Activated naive CD8-positive, alpha-beta T cell treated with anti-CD3 and anti-CD28 coated beads for 36 hours (primary cell): ENCODE results near the gene PREPL. TPM values are rescaled to one million over a fixed set of nuclear protein-coding genes. Genes with fewer than 3 reads are reported as not detected.

Experiments used
- DNase-seq: peaks from one replicate; pipeline ENCODE4 v3.0.0; 2021
- H3K27ac Mint-ChIP-seq: one replicate; pipeline ENCODE4 v1.8.0; 2022; ENCODE audit warnings: mild to moderate bottlenecking, moderate library complexity, mixed read lengths
- H3K27me3 Mint-ChIP-seq: one replicate; pipeline ENCODE4 v1.8.0; 2022; ENCODE audit warnings: mild to moderate bottlenecking, mixed read lengths
- H3K36me3 Mint-ChIP-seq: one replicate; pipeline ENCODE4 v1.8.0; 2021; ENCODE audit warnings: mild to moderate bottlenecking, mixed read lengths
- H3K4me1 Mint-ChIP-seq: one replicate; pipeline ENCODE4 v1.8.0; 2021; ENCODE audit warnings: mixed read lengths
- H3K4me3 Mint-ChIP-seq: one replicate; pipeline ENCODE4 v1.8.0; 2022; ENCODE audit warnings: mild to moderate bottlenecking, moderate library complexity, mixed read lengths
- H3K9me3 Mint-ChIP-seq: one replicate; pipeline ENCODE4 v1.8.0; 2022; ENCODE audit warnings: mixed read lengths
- total RNA-seq, 2 experiments: library from RNA; stranded (reverse); gene quantifications; one replicate each; pipeline ENCODE4 v1.2.3, GENCODE V29; 2021

Gene PREPL
- total RNA-seq, 2 experiments from 2014 or later: 32.3 to 33.1 TPM

- Mint-ChIP-seq H3K9me3 (no peaks in the 10 kb centered on the region), H3K4me3 (no peak overlapping the region), H3K27ac (no peak overlapping the region), H3K4me1 (peaks cover 6% of the 10 kb centered on the region), H3K27me3 (no peaks in the 10 kb centered on the region), H3K36me3 (no peaks in the 10 kb centered on the region)
- DNase-seq: no peak
Observed at GRCh38 chr2:44295633-44296359, 65.5 kb downstream of the PREPL start.

GRCh38 chr2:44295113-44295512 is 66.2 kb downstream of the PREPL start:
- no peak overlapping the region for H3K4me3 Mint-ChIP-seq
- DNase-seq: no peak
- H3K4me1 Mint-ChIP-seq: peaks cover 6% of the 10 kb centered on the region
- H3K27ac Mint-ChIP-seq: no peak overlapping the region
- no peaks in the 10 kb centered on the region for H3K27me3 Mint-ChIP-seq
- H3K9me3 Mint-ChIP-seq: no peaks in the 10 kb centered on the region
- H3K36me3 Mint-ChIP-seq: no peaks in the 10 kb centered on the region

- Mint-ChIP-seq H3K9me3 (no peaks in the 10 kb centered on the region), H3K4me1 (peaks cover 4% of the 10 kb centered on the region), H3K27me3 (no peaks in the 10 kb centered on the region), H3K4me3 (no peak overlapping the region), H3K36me3 (no peaks in the 10 kb centered on the region), H3K27ac (no peak overlapping the region)
- DNase-seq: no peak
Observed at GRCh38 chr2:44291281-44292248, 69.7 kb downstream of the PREPL start.

GRCh38 chr2:44290261-44290660 is 71.0 kb downstream of the PREPL start:
- Mint-ChIP-seq H3K27me3 (no peaks in the 10 kb centered on the region), H3K36me3 (no peaks in the 10 kb centered on the region), H3K4me1 (no peaks in the 10 kb centered on the region), H3K4me3 (no peak overlapping the region), H3K27ac (no peak overlapping the region), H3K9me3 (no peaks in the 10 kb centered on the region)
- DNase-seq: no peak

GRCh38 chr2:44286884-44287638 is 74.2 kb downstream of the PREPL start:
- Mint-ChIP-seq H3K9me3 (no peaks in the 10 kb centered on the region), H3K27ac (no peak overlapping the region), H3K4me3 (no peak overlapping the region)

GRCh38 chr2:44286119-44286883 is 75.0 kb downstream of the PREPL start:
- H3K36me3 Mint-ChIP-seq: no peaks in the 10 kb centered on the region
- H3K4me1 Mint-ChIP-seq: no peaks in the 10 kb centered on the region
- H3K4me3 Mint-ChIP-seq: no peak overlapping the region
- no peaks in the 10 kb centered on the region for H3K9me3 Mint-ChIP-seq
- DNase-seq: no peak
- no peak overlapping the region for H3K27ac Mint-ChIP-seq
- H3K27me3 Mint-ChIP-seq: no peaks in the 10 kb centered on the region

More at GRCh38 chr2:44286884-44287638, 74.2 kb downstream of the PREPL start:
- Mint-ChIP-seq H3K36me3 (no peaks in the 10 kb centered on the region), H3K4me1 (no peaks in the 10 kb centered on the region), H3K27me3 (no peaks in the 10 kb centered on the region)
- no peak for DNase-seq

GRCh38 chr2:44285174-44285573 is 76.1 kb downstream of the PREPL start:
- Mint-ChIP-seq H3K4me3 (no peak overlapping the region), H3K4me1 (no peaks in the 10 kb centered on the region), H3K27me3 (no peaks in the 10 kb centered on the region), H3K27ac (no peak overlapping the region), H3K9me3 (no peaks in the 10 kb centered on the region), H3K36me3 (no peaks in the 10 kb centered on the region)
- DNase-seq: no peak

- Mint-ChIP-seq H3K4me1 (no peaks in the 10 kb centered on the region), H3K27ac (no peak overlapping the region), H3K9me3 (no peaks in the 10 kb centered on the region), H3K27me3 (no peaks in the 10 kb centered on the region), H3K4me3 (no peak overlapping the region), H3K36me3 (no peaks in the 10 kb centered on the region)
- DNase-seq: no peak
Observed at GRCh38 chr2:44283116-44283666, 78.1 kb downstream of the PREPL start.

GRCh38 chr2:44280869-44281268 is 80.4 kb downstream of the PREPL start:
- H3K9me3 Mint-ChIP-seq: no peaks in the 10 kb centered on the region
- H3K4me1 Mint-ChIP-seq: no peaks in the 10 kb centered on the region
- no peaks in the 10 kb centered on the region for H3K36me3 Mint-ChIP-seq
- DNase-seq: no peak
- H3K27me3 Mint-ChIP-seq: no peaks in the 10 kb centered on the region
- H3K27ac Mint-ChIP-seq: no peak overlapping the region
- no peak overlapping the region for H3K4me3 Mint-ChIP-seq

- H3K4me1 Mint-ChIP-seq: no peaks in the 10 kb centered on the region
- no peak overlapping the region for H3K27ac Mint-ChIP-seq
- DNase-seq: no peak
- H3K36me3 Mint-ChIP-seq: no peaks in the 10 kb centered on the region
- H3K9me3 Mint-ChIP-seq: no peaks in the 10 kb centered on the region
- no peaks in the 10 kb centered on the region for H3K27me3 Mint-ChIP-seq
- H3K4me3 Mint-ChIP-seq: no peak overlapping the region
Observed at GRCh38 chr2:44277541-44277940, 83.8 kb downstream of the PREPL start.

GRCh38 chr2:44275927-44276303 is 85.4 kb downstream of the PREPL start:
- H3K27ac Mint-ChIP-seq: no peak overlapping the region
- no peak for DNase-seq
- no peaks in the 10 kb centered on the region for H3K9me3 Mint-ChIP-seq
- H3K27me3 Mint-ChIP-seq: no peaks in the 10 kb centered on the region
- H3K36me3 Mint-ChIP-seq: no peaks in the 10 kb centered on the region
- H3K4me1 Mint-ChIP-seq: no peaks in the 10 kb centered on the region
- no peak overlapping the region for H3K4me3 Mint-ChIP-seq

- DNase-seq: no peak
- no peaks in the 10 kb centered on the region for H3K36me3 Mint-ChIP-seq
- H3K9me3 Mint-ChIP-seq: no peaks in the 10 kb centered on the region
- no peak overlapping the region for H3K4me3 Mint-ChIP-seq
- no peaks in the 10 kb centered on the region for H3K27me3 Mint-ChIP-seq
- H3K4me1 Mint-ChIP-seq: no peaks in the 10 kb centered on the region
- no peak overlapping the region for H3K27ac Mint-ChIP-seq
Observed at GRCh38 chr2:44273596-44273995, 87.7 kb downstream of the PREPL start.

- H3K27ac Mint-ChIP-seq: no peak overlapping the region
- H3K4me3 Mint-ChIP-seq: no peak overlapping the region
- H3K27me3 Mint-ChIP-seq: no peaks in the 10 kb centered on the region
- H3K36me3 Mint-ChIP-seq: no peaks in the 10 kb centered on the region
- H3K4me1 Mint-ChIP-seq: no peaks in the 10 kb centered on the region
- DNase-seq: no peak
- H3K9me3 Mint-ChIP-seq: no peaks in the 10 kb centered on the region
Observed at GRCh38 chr2:44273076-44273475, 88.2 kb downstream of the PREPL start.

GRCh38 chr2:44271296-44271695 is 90.0 kb downstream of the PREPL start:
- Mint-ChIP-seq H3K27me3 (no peaks in the 10 kb centered on the region), H3K9me3 (no peaks in the 10 kb centered on the region), H3K4me3 (no peak overlapping the region), H3K27ac (no peak overlapping the region), H3K4me1 (no peaks in the 10 kb centered on the region), H3K36me3 (no peaks in the 10 kb centered on the region)
- no peak for DNase-seq
